H4 (cell line): ENCODE measurements around the gene KCNQ4. TPM values are rescaled to one million over a fixed set of nuclear protein-coding genes. Genes with fewer than 3 reads are reported as not detected.

Experiments
- DNase-seq: peaks from one replicate; pipeline ENCODE4 v3.0.0-alpha.2; 2015; ENCODE audit warnings: low spot score
- total RNA-seq: library from RNA; depleted of rRNA; stranded (reverse); fragments of >200 nt; shearing (Covaris generic); gene quantifications from 2 replicates; pipeline ENCODE4 v1.2.3, GENCODE V29; 2014

The KCNQ4 gene
- total RNA-seq, 1 experiment from 2014 or later = not detected

DNA sequence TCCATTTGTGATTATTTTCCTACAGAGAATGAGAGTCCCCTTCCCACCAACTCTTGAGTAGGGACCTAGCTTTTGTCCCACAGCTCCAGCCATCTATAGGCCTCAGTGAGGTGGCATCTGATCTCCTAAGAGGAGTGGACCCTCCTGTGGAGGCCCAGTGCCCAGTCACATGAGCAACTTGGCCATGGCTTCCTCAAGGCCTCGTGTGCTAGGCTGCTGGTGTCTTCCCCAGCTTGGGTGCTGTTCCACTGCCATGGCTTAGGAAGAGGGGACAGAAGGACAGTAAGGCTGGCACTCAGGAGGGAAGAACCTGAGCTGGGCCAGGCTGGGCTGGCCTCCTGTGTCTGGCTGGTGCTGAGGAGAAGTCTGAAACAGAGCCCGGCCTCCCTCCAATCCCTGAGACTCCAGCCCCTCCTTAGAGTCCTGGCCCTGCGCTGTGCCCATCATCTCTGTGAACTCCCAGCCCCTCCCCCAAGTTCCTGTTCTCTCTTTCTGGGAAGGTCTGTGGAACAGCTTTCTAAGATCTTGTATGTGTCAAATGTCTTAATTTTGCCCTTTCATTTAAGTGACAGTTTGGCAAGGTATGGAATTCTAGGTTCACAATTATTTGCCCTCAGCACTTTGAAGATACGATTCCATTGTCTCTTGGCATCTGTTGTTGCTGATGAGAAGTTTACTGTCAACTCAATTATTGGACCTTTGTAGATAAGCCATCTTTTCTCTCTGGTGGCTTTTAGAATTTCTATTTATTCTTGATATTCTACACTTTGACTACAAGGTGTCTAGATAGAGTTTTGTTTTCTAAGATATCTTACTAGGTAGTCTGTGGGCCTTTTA, 7.1 kb upstream of the KCNQ4 start:
- no peak for DNase-seq

DNA sequence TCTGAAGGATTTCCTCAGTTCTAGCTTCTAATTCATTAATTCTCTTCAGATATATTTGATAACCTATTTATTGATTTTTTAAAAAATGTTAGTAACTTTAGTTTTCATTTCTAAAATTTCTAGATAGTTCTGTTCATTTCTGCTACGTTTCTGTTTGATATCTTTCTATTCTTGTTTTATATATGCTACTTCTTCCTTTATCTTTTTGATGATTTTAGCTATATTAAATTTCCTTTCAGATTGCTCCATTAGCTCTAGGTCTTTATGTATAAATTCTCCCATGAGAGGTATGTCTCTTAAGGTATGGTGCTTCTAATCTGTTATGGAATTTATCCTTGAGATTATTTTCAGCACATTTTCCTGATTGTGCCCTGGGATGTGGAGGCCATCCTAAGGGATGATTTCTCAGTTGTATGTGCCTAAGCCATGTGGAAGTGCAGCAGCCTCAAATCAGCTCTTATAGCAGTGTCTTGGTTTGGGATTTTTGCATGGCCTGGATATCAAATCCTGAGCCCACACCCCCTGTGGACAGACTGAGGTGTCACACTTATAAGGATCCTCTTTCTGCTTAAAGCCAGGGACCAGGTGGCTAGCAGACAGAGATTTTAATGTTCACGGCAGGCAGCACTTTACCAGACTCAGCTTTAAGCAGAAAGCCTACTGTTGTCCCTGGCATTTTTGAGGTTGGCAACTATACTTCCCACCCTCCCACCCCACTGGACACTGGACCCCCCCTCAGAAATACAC, 6.2 kb upstream of the KCNQ4 start:
- DNase-seq = no peak

DNA sequence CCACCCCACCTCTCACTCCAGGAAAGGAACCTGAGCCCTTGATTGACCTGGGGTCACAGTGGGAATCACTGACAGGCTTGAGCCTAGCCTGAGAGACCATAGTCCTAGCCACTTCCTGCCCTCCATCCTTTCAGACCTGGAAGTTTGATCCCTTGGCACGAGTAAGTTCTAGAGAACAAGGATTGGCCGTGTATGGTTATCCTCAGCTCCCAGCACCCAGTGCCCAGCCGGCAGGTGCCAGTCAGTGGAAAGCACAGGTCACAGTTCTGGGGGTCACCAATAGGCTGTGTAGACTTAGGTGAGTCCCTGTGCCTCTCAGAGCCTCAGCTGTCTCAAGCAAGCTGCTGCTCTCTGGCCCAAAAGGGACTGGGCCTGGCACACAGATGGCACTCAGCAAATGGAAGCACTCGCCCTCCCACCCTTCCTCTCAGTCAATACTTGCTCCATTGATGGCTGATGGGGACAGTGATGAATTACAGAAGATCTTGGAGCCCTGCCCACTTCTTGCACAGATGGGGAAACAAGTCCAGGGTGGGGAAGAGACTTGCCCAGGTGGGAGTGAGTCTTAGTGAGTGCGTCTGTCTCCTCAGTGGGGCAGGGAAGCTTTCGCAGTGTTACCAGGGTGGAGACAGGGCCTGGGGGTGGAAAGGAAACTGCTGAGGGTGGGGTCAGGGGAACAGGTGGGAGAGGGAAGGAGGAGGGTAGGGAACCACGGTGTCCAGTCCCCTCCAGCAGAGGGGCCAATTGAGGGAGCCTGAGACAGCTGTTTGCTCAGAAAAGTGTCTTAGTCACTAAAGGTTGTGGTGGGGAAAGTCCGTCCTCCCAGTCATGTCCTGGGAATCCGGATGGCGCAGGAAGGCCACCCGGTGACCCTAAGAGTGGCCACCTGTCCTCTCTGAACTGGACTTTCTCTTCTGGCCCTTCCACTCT, 2.6 kb upstream of the KCNQ4 start:
- no peak for DNase-seq

DNA sequence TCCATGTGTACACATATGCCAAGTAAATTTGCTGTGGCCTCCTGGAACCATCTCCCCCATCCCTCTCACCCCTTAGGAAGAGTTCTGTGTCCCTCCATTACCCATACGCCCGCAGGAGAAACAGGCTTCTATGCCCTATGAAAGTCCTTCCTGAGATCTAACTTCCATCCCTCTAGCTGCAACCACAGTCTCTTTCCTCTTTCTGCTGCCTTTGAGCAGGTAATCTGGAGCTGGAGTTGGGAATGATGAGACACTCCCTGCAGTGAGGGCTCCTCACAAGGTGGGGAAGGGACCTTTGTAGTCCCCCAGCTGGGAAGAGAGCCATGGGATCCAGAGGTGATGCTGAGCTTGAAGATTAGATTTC, 2.0 kb upstream of the KCNQ4 start:
- no peak for DNase-seq

DNA sequence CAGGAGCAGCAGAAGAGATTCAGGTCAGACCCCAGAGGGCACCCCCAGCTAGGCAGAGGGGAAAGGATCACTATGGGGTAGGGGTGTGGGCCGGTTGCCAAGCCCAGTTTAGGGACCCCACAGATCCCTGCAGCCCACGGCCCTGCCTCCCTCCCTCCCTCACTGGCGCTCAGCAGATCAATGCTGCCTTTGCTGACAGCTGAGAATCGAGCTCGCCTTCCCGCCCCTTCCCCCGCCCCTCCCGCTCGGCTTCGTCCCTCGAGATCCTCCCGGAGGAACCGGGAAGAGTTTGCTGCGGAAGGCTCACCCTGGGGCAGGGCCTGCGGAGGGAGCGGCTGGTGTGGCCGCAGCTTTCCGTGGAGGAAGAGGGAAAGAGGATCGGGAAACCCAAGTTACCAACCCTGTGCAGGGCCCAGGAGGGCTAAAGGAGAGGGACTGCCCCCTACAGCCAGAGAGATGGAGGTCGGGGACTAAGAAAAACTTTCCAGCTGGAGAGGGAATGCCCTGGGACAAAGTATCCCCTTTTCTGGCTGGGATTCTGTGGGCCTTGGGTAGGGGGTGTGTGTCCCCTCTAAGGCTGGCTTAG, 1.1 kb upstream of the KCNQ4 start:
- DNase-seq = no peak

DNA sequence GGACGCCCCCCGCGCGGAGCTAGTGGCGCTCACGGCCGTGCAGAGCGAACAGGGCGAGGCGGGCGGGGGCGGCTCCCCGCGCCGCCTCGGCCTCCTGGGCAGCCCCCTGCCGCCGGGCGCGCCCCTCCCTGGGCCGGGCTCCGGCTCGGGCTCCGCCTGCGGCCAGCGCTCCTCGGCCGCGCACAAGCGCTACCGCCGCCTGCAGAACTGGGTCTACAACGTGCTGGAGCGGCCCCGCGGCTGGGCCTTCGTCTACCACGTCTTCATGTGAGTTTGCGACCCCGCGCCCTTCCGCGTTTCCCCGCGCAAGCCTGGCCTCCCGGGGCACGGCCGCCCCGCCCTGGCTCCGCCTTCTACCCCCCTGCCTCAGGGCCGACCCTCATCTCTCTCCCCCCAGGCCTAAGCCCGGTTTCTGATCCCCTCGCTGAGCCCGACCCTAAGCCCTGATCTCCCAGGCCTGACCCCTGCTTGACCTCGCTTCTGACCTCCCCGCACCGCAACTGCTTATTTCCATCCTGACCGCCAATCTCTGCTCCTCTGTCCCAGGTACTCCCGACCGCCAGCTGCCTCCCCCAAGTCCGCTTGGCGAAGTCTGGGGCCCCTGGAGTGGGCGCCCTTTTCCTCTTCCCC, 669 bp downstream of the KCNQ4 start:
- no peak for DNase-seq

DNA sequence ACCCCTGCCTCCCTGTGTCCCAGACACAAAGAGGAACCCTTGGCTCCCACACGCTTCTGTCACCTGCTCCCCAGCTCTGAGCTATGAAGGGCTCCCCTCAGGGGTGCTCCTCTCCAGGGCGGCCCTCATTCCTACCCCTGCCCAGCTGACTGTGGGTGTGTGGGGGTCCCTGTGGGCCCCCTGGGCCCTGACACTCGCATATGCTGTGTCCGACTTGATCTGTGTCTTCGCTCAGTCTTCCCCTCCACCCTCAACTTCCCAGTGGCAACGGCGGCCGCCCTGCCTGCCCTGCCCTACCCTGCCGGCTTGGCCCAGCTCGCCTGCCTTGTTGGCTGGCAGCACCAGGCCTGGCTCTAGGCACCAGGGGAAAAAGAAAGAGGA, 1.2 kb downstream of the KCNQ4 start:
- no peak for DNase-seq

DNA sequence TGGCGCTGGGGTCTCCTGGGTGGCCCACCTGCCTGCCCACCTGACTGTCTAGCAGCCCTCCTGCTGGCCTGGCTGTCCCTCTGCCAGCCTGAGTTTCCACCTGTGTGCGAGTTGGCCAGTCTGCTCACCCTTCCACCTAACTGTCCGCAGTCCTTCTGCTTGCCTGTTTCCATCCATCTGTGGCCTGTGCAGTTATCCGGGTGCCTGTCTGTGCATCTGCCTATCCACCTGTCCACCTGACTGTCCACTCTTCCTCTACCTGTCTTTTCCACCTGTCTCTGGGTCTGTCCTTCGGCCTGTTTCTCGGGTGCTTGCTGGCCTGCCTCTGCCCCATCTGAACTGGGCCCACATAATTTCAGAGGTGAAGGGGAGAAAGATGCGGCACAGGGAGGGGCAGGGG, 1.9 kb downstream of the KCNQ4 start:
- DNase-seq = no peak

DNA sequence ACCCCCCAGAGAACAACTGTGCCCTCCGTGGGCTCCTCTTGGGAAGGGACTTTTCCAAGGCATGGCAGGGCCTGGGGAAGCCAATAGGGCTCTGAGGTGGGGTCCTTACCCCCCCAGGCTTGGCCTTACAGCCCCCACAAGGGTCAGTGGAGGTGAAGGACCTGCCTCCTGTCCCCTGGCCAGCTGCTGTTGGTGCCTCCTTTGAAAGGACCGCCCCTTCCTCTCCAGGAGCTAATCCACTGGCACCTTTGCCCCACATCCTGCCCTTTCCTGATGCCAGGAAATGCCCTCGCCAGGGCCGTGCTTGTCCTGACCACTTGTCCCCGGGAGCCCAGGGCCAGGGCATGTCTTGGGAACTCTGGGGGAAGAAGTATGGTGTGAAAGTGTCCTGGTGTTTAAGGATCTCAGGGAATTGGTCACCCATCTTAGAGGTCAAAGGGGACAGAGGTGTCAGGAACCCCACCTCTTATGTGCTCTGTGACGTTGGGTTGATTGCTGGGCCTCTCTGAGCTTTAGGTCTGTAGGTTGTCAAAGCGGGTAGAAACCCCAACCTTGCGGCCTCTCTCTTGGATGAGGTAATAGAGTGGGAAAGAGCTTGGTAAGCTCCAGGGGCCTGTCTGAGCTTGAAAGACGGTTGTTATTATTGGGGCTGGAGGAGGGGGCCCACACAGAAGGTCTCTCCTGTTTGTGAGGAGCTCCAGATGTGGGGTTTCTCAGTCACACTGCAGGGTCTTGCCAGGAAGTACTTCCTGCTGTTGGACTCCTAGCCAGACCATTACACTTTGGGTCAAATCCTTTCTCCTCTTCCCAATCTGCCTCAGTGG, 2.8 kb downstream of the KCNQ4 start:
- no peak for DNase-seq

DNA sequence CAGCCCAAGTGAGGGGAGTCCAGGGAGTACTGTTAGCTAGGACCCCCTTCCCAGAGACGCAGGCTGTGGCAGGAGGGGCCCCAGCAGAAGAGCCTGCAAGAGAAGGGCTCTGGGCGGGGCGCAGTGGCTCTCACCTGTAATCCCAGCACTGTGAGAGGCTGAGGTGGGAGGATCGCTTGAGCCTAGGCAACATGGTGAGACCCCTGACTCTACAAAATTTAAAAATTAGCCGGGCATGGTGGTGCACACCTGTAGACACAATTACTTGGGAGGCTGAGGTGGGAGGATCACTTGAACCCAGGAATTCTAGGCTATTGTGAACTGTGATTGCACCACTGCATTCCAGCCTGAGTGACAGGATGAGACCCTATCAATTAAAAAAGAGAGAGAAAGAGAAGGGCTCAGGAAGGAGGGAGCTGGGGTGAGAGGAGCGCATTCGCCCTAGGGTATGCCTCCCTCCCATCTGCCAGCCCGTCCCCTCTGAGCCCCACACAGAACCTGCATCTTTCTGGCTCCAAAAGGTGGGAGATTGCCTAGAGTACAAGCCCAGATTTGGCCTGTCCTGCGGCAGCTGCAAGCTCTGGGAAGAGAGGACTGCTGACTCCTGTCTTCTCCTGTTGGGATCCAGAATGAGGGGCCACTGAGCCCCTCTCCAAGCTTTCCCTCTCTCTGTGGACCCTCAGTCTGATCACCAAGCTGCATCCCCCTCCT, 3.6 kb downstream of the KCNQ4 start:
- DNase-seq = no peak

DNA sequence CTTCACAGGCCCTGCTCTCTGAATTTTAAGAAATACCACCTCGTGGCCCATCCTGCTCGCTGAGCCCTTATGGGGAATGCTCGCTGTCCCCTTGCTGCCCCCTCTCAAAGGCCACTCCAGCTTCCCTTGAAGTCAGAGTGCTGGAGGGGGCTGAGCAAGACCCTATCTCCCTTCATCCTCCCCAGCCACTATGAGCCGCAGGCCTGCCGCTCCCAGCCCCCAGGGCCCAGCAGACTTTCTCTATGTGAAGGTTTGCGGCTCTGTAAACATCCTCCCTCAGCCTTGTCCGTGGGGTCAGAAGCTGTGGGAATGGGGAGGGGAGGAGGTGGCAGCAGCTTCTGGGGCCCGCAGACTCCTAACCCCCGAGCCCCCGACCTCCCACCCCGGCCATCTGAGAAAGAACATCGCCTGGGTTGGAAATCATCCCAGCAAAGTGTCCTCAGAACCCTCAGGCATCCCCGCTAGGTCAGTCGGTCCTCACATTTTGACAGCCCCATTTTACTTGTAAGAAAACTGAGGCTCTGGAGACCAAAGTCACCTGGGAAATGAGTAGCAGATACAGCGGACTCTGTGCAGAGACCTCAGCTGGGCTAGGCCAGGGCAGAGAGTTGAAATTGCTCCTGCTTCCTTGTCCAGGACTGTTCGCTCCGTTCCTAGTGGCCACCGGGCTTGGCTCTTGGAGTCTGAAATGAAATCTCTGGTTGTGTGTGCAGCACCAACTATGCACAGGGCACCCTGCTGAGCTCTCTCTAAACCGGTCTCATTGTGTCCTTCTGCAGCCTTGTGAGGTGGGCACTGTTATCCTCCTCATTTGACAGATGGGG, 4.4 kb downstream of the KCNQ4 start:
- no peak for DNase-seq

DNA sequence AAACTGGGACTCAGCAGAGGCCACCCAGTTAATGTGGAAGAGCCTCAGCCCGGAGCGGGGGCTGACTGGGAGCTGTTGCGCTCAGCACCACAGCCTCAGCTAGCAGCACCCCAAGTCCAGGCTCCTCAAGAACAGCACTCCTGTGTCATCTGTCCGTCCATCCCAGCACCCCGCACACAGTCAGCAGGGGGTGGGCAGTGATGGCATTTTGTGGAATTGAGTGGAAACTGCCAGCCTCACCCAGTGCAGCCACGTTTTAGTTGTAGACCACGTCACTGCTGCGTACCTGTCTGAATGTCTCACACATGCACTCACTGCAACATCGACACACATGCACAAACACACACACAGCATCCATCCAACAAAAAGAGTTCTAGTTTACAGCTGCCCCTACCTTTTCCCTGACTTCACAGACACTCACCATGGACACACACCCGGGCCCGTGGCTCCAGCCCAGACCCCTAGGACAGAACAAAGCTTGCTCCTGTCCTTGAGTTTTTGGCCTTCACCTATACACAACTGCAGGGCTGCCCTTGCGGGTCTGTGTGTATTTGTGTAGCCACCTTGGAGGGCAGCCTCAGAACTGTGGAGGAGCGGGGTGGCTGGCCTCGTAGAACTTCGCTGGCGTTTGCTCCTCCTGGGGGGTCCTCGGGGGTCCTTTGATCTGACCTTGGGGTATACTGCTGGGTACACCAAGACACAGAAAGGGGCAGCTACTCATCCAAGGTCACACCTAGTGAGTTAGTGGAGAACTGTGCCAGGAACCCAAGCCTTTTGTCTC, 5.2 kb downstream of the KCNQ4 start:
- DNase-seq = no peak

DNA sequence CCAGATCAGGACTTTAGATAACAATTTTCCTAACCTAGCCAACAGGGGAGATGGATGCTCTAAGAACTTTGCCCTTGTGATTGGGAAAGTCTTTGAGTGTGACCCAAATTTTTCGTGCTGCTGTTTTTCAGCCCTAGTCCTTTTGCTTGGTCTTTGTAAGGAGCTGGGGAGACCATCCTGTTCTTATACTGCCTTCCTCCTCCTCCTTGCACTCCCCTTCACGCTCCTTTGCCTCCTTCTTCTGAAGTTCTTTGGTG, 5.7 kb downstream of the KCNQ4 start:
- no peak for DNase-seq

DNA sequence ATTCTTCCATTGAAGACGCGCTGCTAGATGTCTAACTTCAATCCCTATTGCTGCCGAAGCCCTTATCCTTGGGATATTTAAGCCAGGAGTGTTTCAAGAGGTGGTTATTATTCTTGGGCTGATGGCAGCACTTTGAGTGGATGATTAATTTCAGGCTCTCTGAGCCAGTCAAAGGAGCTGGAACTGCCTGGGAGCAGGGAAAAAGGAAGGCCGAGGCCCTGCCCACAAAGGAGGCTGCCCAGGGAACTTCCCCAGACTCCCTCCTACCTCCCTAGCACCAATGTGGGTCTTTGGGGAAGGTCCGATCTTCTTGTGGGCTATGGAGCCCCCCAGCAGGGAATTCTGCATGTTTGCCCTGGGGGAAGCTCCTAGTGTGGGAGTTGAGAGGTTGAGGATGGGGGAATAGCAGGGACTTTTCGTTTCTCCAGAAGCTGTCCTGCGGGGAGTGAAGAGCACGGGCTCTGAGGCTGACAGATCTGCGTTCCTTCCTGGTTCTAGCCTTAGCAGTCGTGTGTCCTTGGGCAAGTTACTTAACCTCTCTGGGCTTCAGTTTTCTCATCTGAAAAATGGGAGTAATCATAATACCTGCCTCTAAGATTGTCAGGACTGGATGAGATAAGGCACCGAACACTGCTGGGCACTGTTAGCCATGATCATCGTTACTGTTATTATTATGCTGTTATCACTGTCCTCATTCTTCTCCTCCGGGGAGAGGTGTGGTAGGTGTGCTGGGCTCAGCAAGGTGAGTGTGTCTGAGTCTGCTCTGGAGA, 6.3 kb downstream of the KCNQ4 start:
- no peak for DNase-seq

DNA sequence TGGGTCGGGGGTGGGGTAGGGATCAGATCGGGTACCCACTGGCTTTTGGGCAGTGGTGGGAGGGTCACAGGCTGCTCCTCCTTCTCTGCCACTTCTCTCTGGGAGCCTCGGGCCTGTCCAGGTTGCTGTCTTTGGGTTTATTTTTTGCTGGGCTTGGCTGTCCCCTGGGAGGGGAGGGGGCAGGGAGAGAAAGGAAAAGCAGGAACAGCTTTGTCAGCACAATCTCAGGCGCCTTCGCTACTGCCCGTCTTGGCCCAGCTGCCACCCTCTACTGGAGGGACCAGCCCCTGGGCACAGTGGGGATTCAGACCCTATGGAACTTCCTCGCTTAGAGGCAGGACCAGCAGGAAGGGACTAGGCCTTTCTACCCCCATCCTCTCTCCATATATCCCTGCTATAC, 8.4 kb downstream of the KCNQ4 start:
- DNase-seq = no peak

DNA sequence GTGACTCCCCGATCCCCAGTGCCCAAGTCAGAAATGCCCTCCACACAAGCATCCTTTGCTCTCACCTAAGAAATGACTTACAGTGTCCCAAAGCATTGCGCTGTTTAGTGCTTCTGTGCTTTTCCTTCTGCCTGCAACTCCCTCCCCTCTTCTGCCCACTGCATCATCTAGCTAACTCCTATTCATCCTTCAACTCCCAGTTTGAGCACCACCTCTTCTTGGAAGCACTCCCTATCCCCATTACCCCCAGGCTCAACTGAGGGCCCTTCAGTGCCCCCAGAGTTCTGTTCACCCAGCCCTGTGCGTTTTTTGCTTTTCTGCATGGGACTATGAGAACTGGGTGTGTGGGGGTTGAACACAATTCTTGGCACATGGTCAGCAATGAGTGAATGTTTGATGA, 10.0 kb downstream of the KCNQ4 start:
- DNase-seq = no peak

DNA sequence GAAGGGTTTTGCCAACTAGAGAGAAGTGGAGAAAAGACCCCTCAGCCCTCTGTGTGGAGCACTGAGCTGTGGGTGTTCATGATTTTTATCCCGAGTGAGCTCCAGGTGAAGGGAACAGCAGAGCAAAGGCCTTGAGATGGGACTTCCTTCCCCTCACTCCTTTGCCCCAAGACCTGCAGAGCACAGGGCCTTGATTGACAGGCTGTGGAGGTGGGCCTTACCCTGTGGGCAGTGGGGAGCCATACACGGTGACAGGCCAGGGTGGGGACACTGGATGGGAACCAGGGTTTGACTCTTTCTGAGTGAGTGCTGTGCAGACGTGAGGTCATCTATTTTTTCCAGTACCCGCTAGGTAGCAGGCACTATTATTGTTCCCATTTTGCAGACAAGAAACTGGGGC, 10.5 kb downstream of the KCNQ4 start:
- no peak for DNase-seq
